Lung (tissue), 12 donors: ENCODE measurements around the gene ORM2. TPM values are rescaled to one million over a fixed set of nuclear protein-coding genes. Genes with fewer than 3 reads are reported as not detected.

ENCODE experiments used
- ATAC-seq: fragments of 200-7000 bp; cut with Tn5 transposase; one replicate; pipeline ENCODE4 v1.9.1; 2020; ENCODE audit warnings: moderate number of reproducible peaks; ENCODE audit not compliant: insufficient read depth, low FRiP score
- DNase-seq, 3 donors: peaks; one replicate each; pipeline ENCODE4 v3.0.0-alpha.2; 2013 to 2017
- H3K27ac ChIP-seq, 2 donors: one replicate each; pipeline ENCODE4 v1.5.1; 2013; ENCODE audit warnings: mild to moderate bottlenecking in 2 of 2, moderate library complexity in 2 of 2, control low read depth in 1 of 2, inconsistent platforms in 1 of 2, low read depth in 1 of 2, low read length in 1 of 2
- H3K27me3 ChIP-seq, 3 donors: one replicate each; pipeline ENCODE4 v1.5.1; 2013; ENCODE audit warnings: low read length in 2 of 3; ENCODE audit not compliant: control insufficient read depth in 3 of 3, insufficient read depth in 3 of 3
- H3K36me3 ChIP-seq, 4 donors: one replicate each; pipeline ENCODE4 v1.5.1; 2013; ENCODE audit warnings: low read length in 4 of 4, mild to moderate bottlenecking in 1 of 4, moderate library complexity in 1 of 4; ENCODE audit not compliant: control insufficient read depth in 4 of 4, insufficient read depth in 4 of 4
- H3K4me1 ChIP-seq, 5 donors: one replicate each; pipeline ENCODE4 v1.5.1; 2013; ENCODE audit warnings: low read length in 5 of 5, mild to moderate bottlenecking in 2 of 5, moderate library complexity in 1 of 5; ENCODE audit not compliant: control insufficient read depth in 5 of 5, insufficient read depth in 5 of 5
- H3K4me3 ChIP-seq: one replicate; pipeline ENCODE4 v1.5.1; 2013; ENCODE audit warnings: mild to moderate bottlenecking, control low read depth, moderate library complexity
- H3K9ac ChIP-seq, 2 donors: one replicate each; pipeline ENCODE4 v1.5.1; 2013; ENCODE audit warnings: low read length in 2 of 2, control low read depth in 1 of 2; ENCODE audit not compliant: insufficient read depth in 1 of 2
- H3K9me3 ChIP-seq, 4 donors: one replicate each; pipeline ENCODE4 v1.5.1; 2013; ENCODE audit warnings: low read length in 3 of 4, mild to moderate bottlenecking in 1 of 4, moderate library complexity in 1 of 4; ENCODE audit not compliant: control insufficient read depth in 4 of 4, insufficient read depth in 3 of 4
- WGBS, 2 donors: extraction: QIAGEN DNeasy Blood & Tissue Kit; methylation state at CpG; one replicate each; pipeline ENCODE4 v1.1.7; 2013; 5-methylcytosine and 5-hydroxymethylcytosine counted together
- polyA plus RNA-seq, 2 donors: library from polyadenylated mRNA; stranded (reverse); fragments of 200-250 nt; gene quantifications; one replicate each; pipeline ENCODE4 v1.2.1, GENCODE V29; 2013
- total RNA-seq, 2 donors: library from RNA; depleted of rRNA in 1 of 2; stranded (reverse); fragments of >200 nt in 1 of 2; gene quantifications; one replicate each; pipeline ENCODE4 v1.2.1, GENCODE V29; 2014 to 2021
- TF ChIP-seq, protein P1 (sequence below): IDR thresholded peaks from 2 replicates; pipeline ENCODE4 v1.5.1; 2012; ENCODE audit warnings: mild to moderate bottlenecking; ENCODE audit errors: control extremely low read depth, extremely low read depth
- donor health status: control.
- donor health status: control.
- donor health status: Bipolar disorder and iron deficiency.
- donor health status: healthy.
- donor health status: DM: yes; HTN: yes; CAD: no.

The ORM2 gene
- total and polyA plus RNA-seq, 4 donors, result 0.77 to 215 (median 47.6) TPM

DNA sequence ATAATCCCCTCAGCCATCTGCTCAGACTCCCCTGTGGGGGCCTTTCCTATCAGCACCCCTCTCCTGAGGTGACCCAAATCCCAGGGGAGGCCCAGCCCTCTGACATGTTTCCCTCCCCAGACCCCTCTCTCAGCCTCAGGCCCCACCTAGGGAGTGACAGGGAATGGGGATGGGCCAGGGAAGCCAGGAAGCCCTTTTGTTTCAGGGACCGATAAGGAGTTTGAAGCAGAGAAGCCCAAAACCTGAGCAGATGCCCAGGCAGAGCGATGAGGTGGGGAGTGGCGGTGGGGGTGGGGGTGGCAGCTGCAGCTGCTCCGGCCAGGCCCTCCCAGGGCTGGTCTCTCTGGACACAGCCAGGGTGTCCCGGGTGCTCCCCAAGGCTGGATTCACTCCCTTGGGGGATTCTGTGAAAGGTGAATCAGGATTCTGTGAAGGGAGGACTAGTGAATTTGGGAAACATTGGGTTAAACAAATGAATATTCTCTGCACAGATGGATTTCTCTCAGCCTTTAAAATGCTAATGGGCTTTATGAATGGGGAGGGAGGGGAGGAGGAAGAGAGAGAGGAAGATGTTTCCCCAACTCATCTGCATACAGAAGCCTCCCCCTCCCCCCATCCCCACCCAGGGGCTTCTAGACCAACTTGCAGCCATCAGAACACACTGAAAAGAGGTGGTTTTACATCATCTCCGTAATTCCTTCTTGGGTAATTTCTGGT, 40.7 kb downstream of the ORM2 start:
- DNase-seq, result no peak
- Histone ChIP-seq H3K36me3 (peaks cover 0 to 30% (median 29%) of the 10 kb centered on the region in 4 donors), H3K9ac (no peak overlapping the region), H3K27ac (peak overlapping the region in 1 of 2 donors; percentile 16), H3K4me3 (no peak overlapping the region), H3K4me1 (peaks cover 0 to 25% (median 8%) of the 10 kb centered on the region in 5 donors), H3K9me3 (no peaks in the 10 kb centered on the region), H3K27me3 (no peaks in the 10 kb centered on the region)
- no peak for ATAC-seq
- WGBS, 2 donors, result 73 to 80% methylated on average over 6 of the region's 6 CpGs
- TF ChIP-seq, protein P1, sequence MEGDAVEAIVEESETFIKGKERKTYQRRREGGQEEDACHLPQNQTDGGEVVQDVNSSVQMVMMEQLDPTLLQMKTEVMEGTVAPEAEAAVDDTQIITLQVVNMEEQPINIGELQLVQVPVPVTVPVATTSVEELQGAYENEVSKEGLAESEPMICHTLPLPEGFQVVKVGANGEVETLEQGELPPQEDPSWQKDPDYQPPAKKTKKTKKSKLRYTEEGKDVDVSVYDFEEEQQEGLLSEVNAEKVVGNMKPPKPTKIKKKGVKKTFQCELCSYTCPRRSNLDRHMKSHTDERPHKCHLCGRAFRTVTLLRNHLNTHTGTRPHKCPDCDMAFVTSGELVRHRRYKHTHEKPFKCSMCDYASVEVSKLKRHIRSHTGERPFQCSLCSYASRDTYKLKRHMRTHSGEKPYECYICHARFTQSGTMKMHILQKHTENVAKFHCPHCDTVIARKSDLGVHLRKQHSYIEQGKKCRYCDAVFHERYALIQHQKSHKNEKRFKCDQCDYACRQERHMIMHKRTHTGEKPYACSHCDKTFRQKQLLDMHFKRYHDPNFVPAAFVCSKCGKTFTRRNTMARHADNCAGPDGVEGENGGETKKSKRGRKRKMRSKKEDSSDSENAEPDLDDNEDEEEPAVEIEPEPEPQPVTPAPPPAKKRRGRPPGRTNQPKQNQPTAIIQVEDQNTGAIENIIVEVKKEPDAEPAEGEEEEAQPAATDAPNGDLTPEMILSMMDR, result no peak

DNA sequence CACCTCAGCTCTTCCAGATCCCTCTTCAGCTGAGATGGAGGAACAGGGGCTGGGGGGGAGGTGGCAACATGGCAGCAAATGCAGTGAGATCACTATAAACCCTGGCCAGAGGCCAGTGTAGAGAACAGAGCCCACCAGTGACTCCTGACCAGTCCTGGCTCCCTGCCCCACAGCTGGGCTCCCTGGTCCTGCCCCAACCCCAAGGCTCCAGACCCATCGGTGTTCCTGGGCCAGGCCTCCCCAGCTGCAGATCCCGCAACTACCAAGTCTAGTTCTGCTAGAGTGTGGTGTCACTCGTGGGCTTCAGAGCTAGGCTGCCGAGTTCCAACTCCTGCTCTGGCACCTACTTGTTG, 41.3 kb downstream of the ORM2 start:
- Histone ChIP-seq H3K4me1 (peaks cover 0 to 25% (median 8%) of the 10 kb centered on the region in 5 donors), H3K9ac (no peak overlapping the region), H3K36me3 (peaks cover 0 to 29% (median 27%) of the 10 kb centered on the region in 4 donors), H3K4me3 (no peak overlapping the region), H3K27ac (peak overlapping the region in 1 of 2 donors; percentile 21), H3K27me3 (no peaks in the 10 kb centered on the region), H3K9me3 (no peaks in the 10 kb centered on the region)
- TF ChIP-seq, protein P1, result no peak
- no peak for ATAC-seq
- 67 to 70% methylated on average over 4 of the region's 4 CpGs for WGBS, 2 donors
- DNase-seq, result no peak

DNA sequence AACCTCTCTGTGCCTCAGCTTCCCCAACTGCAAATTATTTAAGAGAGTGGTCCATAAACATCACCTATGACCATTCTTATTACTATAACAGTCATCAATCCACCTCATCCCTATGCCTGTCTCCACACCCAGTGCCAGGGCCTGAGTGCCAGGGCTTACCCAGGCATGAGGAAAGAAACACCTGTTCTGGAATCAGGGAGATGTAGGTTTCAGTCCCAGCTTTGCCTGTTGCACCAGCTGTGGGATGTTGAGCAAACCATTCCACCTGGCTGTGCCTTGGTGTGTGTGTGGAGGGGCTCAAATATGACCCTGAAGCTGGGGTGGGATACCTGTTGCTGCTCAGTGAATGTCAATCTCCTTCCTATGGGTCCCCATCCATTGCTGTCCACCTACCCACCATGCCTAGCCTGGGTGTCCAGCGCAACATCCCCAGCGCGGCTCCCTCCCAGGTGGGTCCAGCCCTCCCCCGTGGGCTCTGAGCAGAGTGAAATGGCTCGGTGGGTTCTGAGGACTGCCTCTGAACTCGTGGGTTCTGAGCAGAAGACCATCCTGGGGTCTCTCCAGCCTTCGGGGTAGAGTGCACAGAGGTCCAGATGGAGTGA, 41.8 kb downstream of the ORM2 start:
- peak overlapping the region in 1 of 2 donors; percentile 44 for H3K27ac ChIP-seq
- H3K4me3 ChIP-seq, result no peak overlapping the region
- no peak for DNase-seq
- 51 to 59% methylated on average over 7 of the region's 7 CpGs for WGBS, 2 donors
- peaks cover 0 to 25% (median 8%) of the 10 kb centered on the region in 5 donors for H3K4me1 ChIP-seq
- peaks cover 0 to 30% (median 28%) of the 10 kb centered on the region in 4 donors for H3K36me3 ChIP-seq
- TF ChIP-seq, protein P1, result no peak
- no peak for ATAC-seq
- H3K9me3 ChIP-seq, result no peaks in the 10 kb centered on the region
- H3K27me3 ChIP-seq, result no peaks in the 10 kb centered on the region
- H3K9ac ChIP-seq, result no peak overlapping the region
